ENCODE measurements around the gene CARD11. TPM values are rescaled to one million over a fixed set of nuclear protein-coding genes. Genes with fewer than 3 reads are reported as not detected.

The CARD11 gene
- total and polyA plus RNA-seq, 9 donors = 0.28 to 2.5 (median 0.80) TPM

DNA sequence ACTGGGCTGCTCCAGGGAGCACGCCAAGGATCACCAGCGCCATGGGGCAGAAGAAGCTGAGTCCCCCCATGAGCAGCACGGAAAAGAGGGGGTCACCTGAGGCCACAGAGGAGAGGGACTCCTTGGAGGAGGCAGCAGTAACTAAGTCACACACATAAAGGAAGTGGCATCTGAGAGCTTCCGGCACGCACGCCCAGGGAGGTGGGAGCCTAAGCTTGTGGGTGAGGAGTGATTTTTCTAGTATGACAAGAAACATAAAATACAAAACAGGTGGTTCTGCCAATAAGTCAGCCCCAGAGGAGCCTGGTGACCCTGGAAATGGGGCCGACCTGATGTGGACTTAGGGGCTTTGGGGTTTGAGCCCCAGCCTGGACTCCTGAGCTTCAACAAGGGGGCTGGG is 60.8 kb downstream of the CARD11 start:
- no peaks in the 10 kb centered on the region for H3K4me1 ChIP-seq (ENCODE audit: insufficient read depth)
- H3K4me3 ChIP-seq = no peak overlapping the region
- H3K27me3 ChIP-seq = no peaks in the 10 kb centered on the region
- WGBS, 3 donors = 90 to 93% (median 90%) methylated on average over 7 of the region's 7 CpGs
- H3K27ac ChIP-seq = no peak overlapping the region
- no peaks in the 10 kb centered on the region for H3K36me3 ChIP-seq
- TF ChIP-seq POLR2A (IDR thresholded peaks at IDR 0.05) (no peak), EP300 (IDR thresholded peaks at IDR 0.05) (no peak), CTCF (IDR thresholded peaks at IDR 0.05) (no peak)
- DNase-seq = no peak
- intact Hi-C loops (cut with DNase I) = no loop called here
- H3K9me3 ChIP-seq = no peaks in the 10 kb centered on the region

DNA sequence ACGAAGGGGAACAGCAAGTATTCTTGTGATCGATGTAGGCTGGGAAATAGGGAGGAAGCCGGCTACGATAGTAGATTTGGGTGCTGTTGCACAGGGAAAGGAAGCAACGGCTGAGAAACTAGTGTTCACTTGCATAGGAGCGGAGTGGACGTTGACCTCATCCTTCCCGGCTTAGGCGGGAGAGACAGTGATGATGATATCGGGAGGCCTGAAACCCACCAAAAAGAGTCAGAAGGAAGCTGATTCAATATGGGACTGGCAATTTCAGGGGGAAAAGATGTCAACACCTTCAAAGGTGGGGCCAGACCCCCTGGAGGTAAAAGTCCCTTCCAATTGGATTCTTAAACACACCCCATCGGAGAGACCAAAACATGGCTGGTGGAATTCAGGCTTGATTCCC is 61.3 kb downstream of the CARD11 start:
- no peaks in the 10 kb centered on the region for H3K9me3 ChIP-seq
- H3K27ac ChIP-seq = no peak overlapping the region
- intact Hi-C loops (cut with DNase I) = no loop called here
- 91 to 92% (median 91%) methylated on average over 11 of the region's 11 CpGs for WGBS, 3 donors
- H3K4me1 ChIP-seq (ENCODE audit: insufficient read depth) = no peaks in the 10 kb centered on the region
- TF ChIP-seq CTCF (IDR thresholded peaks at IDR 0.05) (no peak), POLR2A (IDR thresholded peaks at IDR 0.05) (no peak), EP300 (IDR thresholded peaks at IDR 0.05) (no peak)
- no peak for DNase-seq
- H3K27me3 ChIP-seq = no peaks in the 10 kb centered on the region
- H3K36me3 ChIP-seq = no peaks in the 10 kb centered on the region
- no peak overlapping the region for H3K4me3 ChIP-seq

GRCh38 chr7:2981103-2981480 is 62.6 kb downstream of the CARD11 start:
- no peaks in the 10 kb centered on the region for H3K27me3 ChIP-seq
- H3K27ac ChIP-seq = no peak overlapping the region
- intact Hi-C loops (cut with DNase I) = no loop called here
- WGBS, 3 donors = 89 to 91% (median 90%) methylated on average over 8 of the region's 8 CpGs
- no peaks in the 10 kb centered on the region for H3K36me3 ChIP-seq
- TF ChIP-seq POLR2A (IDR thresholded peaks at IDR 0.05) = no peak
- TF ChIP-seq EP300 (IDR thresholded peaks at IDR 0.05) = no peak
- no peak for DNase-seq
- no peak overlapping the region for H3K4me3 ChIP-seq
- no peaks in the 10 kb centered on the region for H3K4me1 ChIP-seq (ENCODE audit: insufficient read depth)
- H3K9me3 ChIP-seq = no peaks in the 10 kb centered on the region

DNA sequence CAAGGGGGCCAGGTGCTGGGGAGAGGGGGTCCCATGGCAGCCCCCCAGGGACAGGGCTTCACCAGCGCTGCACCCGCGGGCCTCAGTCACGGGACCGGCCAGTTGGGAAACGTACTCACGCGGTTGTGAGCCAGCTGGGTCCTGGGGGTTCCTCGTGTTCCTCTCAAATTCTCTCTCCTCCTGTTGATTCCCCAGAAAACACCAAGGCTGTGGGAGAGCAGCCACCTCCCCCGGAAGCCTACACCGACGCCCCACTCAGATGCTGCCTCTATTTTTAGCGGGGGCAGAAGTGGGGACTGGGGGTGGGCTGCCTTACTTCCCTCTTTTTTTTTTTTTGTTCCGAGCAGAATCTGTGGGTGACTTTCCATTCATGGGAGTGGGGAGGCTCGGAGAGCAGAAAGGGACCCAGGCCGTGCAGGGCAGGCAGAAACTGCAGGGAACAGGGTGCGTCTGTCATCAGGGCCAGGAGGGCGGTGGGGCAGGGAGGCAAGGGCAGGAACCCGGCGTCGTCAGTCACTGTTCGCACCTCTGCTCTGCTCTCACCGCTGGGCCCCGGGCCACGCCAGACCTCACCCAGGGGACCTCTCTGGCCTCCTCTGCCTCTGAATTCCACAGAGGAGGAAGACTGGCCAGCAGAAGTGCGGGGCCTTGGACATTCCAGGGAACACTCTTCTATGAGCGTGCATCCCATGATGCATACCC is 63.1 kb downstream of the CARD11 start:
- no peak for TF ChIP-seq EP300 (IDR thresholded peaks at IDR 0.05)
- no peak overlapping the region for H3K4me3 ChIP-seq
- no peak overlapping the region for H3K27ac ChIP-seq
- intact Hi-C loops (cut with DNase I) = no loop called here
- H3K4me1 ChIP-seq (ENCODE audit: insufficient read depth) = no peaks in the 10 kb centered on the region
- no peaks in the 10 kb centered on the region for H3K9me3 ChIP-seq
- DNase-seq = no peak
- no peaks in the 10 kb centered on the region for H3K36me3 ChIP-seq
- H3K27me3 ChIP-seq = no peaks in the 10 kb centered on the region
- WGBS, 3 donors = 77 to 80% (median 78%) methylated on average over 27 of the region's 27 CpGs

DNA sequence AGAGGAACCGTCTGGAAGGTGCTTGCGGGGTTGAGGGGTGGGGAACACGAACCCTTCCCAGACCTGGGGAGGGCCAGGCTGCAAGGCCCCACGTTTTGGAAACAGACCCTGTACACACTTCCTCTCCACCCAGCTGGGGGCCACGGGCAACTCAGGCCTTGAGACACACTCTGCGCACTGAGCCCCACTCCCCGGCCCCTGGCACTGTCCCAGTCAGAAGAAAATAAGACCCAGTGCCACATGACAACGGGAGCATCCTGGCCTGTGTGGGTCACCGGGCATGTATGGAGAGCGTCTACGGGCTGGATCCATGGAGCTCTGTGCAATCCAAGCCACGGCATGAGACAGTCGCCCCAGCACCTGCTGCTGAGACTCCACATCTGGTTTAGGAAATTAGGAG is 63.7 kb downstream of the CARD11 start:
- intact Hi-C loops (cut with DNase I) = no loop called here
- H3K27me3 ChIP-seq = no peaks in the 10 kb centered on the region
- H3K4me1 ChIP-seq (ENCODE audit: insufficient read depth) = no peaks in the 10 kb centered on the region
- H3K36me3 ChIP-seq = no peaks in the 10 kb centered on the region
- DNase-seq = no peak
- H3K9me3 ChIP-seq = no peaks in the 10 kb centered on the region
- no peak for TF ChIP-seq EP300 (IDR thresholded peaks at IDR 0.05)
- TF ChIP-seq POLR2A (IDR thresholded peaks at IDR 0.05) = no peak
- no peak for TF ChIP-seq CTCF (IDR thresholded peaks at IDR 0.05)
- 76% methylated on average over 13 of the region's 13 CpGs for WGBS, 3 donors
- no peak overlapping the region for H3K27ac ChIP-seq
- no peak overlapping the region for H3K4me3 ChIP-seq

Measured in ovary (tissue), 9 donors.